Upper lobe of left lung (tissue), 4 donors: ENCODE results near the gene LRRC46.

Experiments
- EP300 ChIP-seq, 4 donors: sonication (generic); formaldehyde crosslinking; IDR thresholded peaks; one replicate each; pipeline ENCODE4 v1.5.1; 2017; ENCODE audit warnings: antibody characterized with exemption in 4 of 4, control low read depth in 2 of 4
- POLR2A ChIP-seq, 4 donors: fragments of 450-650 bp; IDR thresholded peaks; one replicate each; pipeline ENCODE4 v1.5.1; 2016 to 2017; ENCODE audit warnings: antibody characterized with exemption in 4 of 4, mild to moderate bottlenecking in 2 of 4
- TF ChIP-seq, protein P1 (sequence below), 6 experiments: fragments of 450-650 bp in 4 of 6; fragments of 200-600 bp in 2 of 6; sonication (generic) in 2 of 6; IDR thresholded peaks; one replicate each; pipeline ENCODE4 v1.5.1; 2016 to 2019; ENCODE audit warnings: antibody characterized with exemption in 6 of 6

DNA sequence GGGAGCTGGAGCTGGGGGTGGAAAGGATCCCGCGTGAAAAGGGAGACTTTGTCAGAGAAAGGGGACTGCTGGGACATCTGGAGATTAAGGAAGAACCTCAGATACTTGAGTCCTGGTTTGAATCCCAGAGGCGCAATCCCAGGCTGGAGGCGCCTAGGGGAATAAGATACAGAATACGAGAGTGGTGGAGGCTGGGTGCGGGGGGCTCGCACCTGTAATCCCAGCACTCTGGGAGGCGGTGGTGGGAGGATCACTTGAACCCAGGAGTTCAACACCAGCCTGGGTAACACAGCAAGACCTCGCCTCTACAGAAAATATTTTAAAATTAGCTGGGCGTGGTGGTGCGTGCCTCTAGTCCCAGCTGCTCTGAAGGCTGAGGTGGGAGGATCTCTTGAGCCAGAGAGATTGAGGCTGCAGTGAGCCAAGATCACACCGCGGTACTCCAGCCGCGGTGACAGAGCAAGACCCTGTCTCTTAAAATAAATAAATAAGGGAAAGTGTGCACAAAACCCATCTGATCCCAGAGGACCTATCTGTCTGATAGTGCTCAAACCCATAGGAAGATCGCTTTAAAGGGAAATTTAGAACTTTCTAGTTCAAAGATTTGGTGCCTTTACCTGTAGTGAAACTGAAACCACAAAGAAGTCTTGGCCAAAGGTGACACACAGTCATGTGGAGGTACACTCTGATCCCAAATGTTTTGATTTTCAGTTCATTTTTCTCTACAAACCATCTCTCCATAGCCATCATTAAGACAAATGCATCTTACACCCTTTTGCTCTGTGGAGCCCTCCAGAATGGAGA, 10.2 kb downstream of the LRRC46 start:
- TF ChIP-seq, protein P1, sequence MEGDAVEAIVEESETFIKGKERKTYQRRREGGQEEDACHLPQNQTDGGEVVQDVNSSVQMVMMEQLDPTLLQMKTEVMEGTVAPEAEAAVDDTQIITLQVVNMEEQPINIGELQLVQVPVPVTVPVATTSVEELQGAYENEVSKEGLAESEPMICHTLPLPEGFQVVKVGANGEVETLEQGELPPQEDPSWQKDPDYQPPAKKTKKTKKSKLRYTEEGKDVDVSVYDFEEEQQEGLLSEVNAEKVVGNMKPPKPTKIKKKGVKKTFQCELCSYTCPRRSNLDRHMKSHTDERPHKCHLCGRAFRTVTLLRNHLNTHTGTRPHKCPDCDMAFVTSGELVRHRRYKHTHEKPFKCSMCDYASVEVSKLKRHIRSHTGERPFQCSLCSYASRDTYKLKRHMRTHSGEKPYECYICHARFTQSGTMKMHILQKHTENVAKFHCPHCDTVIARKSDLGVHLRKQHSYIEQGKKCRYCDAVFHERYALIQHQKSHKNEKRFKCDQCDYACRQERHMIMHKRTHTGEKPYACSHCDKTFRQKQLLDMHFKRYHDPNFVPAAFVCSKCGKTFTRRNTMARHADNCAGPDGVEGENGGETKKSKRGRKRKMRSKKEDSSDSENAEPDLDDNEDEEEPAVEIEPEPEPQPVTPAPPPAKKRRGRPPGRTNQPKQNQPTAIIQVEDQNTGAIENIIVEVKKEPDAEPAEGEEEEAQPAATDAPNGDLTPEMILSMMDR (IDR thresholded peaks at IDR 0.05): no peak
- no peak for TF ChIP-seq EP300 (IDR thresholded peaks at IDR 0.05)
- TF ChIP-seq POLR2A (IDR thresholded peaks at IDR 0.05): no peak
